CD4-positive, alpha-beta T cell (primary cell): ENCODE results near the gene OLFM2. TPM values are rescaled to one million over a fixed set of nuclear protein-coding genes. Genes with fewer than 3 reads are reported as not detected.

Source experiments
- ATAC-seq: fragments of 200-7000 bp; cut with Tn5 transposase; one replicate; pipeline ENCODE4 v1.10.0; 2022; ENCODE audit warnings: mild to moderate bottlenecking; ENCODE audit not compliant: poor library complexity
- CTCF ChIA-PET: fragments of 350-600 bp; sonication (Branson Sonifier 250); formaldehyde crosslinking; loops from one replicate; lab custom pipeline; 2021; ENCODE audit warnings: antibody characterized with exemption, inconsistent platforms; lab: Charles Lee
- POLR2A ChIA-PET: fragments of 350-600 bp; sonication (Branson Sonifier 250); formaldehyde crosslinking; loops from one replicate; lab custom pipeline; 2021; ENCODE audit warnings: antibody characterized with exemption, inconsistent platforms; lab: Charles Lee
- DNase-seq, 14 experiments: peaks; one replicate each; pipeline ENCODE4 v3.0.0-alpha.2; 2013 to 2020; ENCODE audit warnings: mixed read lengths in 2 of 14
- H3K27ac ChIP-seq, 2 donors: one replicate each; pipeline versions ENCODE4 v1.5.1 to v1.7.0; 2013; ENCODE audit warnings: low read length in 2 of 2, low read depth in 1 of 2, mild to moderate bottlenecking in 1 of 2
- H3K27me3 ChIP-seq, 2 experiments: 1 replicate in 1 of 2; 2 replicates in 1 of 2; pipeline versions ENCODE4 v1.6.1 to v1.7.0; 2013; ENCODE audit warnings: low read length in 2 of 2, control low read depth in 1 of 2, mild to moderate bottlenecking in 1 of 2, moderate library complexity in 1 of 2; ENCODE audit not compliant: insufficient read depth in 2 of 2, control insufficient read depth in 1 of 2
- H3K36me3 ChIP-seq: one replicate; pipeline ENCODE4 v1.6.1; 2013; ENCODE audit warnings: low read length, control low read depth; ENCODE audit not compliant: insufficient read depth
- H3K4me1 ChIP-seq: one replicate; pipeline ENCODE4 v1.6.1; 2013; ENCODE audit warnings: low read length, control low read depth; ENCODE audit not compliant: insufficient read depth
- H3K4me3 ChIP-seq: one replicate; pipeline ENCODE4 v1.5.1; 2013; ENCODE audit warnings: mild to moderate bottlenecking, low read length, moderate library complexity
- H3K9me3 ChIP-seq, 2 experiments: 1 replicate in 1 of 2; 2 replicates in 1 of 2; pipeline versions ENCODE4 v1.6.1 to v1.7.0; 2013; ENCODE audit warnings: low read length in 2 of 2, mild to moderate bottlenecking in 2 of 2, control low read depth in 1 of 2, moderate library complexity in 1 of 2; ENCODE audit not compliant: control insufficient read depth in 1 of 2, insufficient read depth in 1 of 2
- H3K27ac Mint-ChIP-seq: one replicate; pipeline ENCODE4 v1.8.0; 2020; ENCODE audit warnings: mixed read lengths
- H3K27me3 Mint-ChIP-seq: one replicate; pipeline ENCODE4 v1.8.0; 2021; ENCODE audit warnings: mixed read lengths
- H3K36me3 Mint-ChIP-seq: one replicate; pipeline ENCODE4 v1.8.0; 2021; ENCODE audit warnings: low read depth, mixed read lengths
- H3K4me1 Mint-ChIP-seq: one replicate; pipeline ENCODE4 v1.8.0; 2021; ENCODE audit warnings: low read depth, mixed read lengths
- H3K4me3 Mint-ChIP-seq: one replicate; pipeline ENCODE4 v1.8.0; 2020; ENCODE audit warnings: mild to moderate bottlenecking, mixed read lengths
- H3K9me3 Mint-ChIP-seq: one replicate; pipeline ENCODE4 v1.8.0; 2020; ENCODE audit warnings: mixed read lengths
- intact Hi-C, 2 experiments: fragments of 100-400 bp; cut with DNase I in 1 of 2; cut with micrococcal nuclease in 1 of 2; formaldehyde crosslinking; loops; one replicate each; pipeline versions ENCODE4 v1.15.1 to v1.9.0; 2023 to 2025; cut with DNase I, micrococcal nuclease
- total RNA-seq, 174 experiments: library from RNA in 2 of 174; stranded (reverse) in 2 of 174; gene quantifications; one replicate each; pipeline ENCODE4 v1.2.3 and lab custom pipeline; 2021 to 2026
- TF ChIP-seq, protein P1 (sequence below): fragments of 200-600 bp; IDR thresholded peaks from one replicate; pipeline ENCODE4 v1.8.0; 2022; ENCODE audit warnings: antibody characterized with exemption, mild to moderate bottlenecking

Gene OLFM2
- total RNA-seq, 2 experiments from 2014 or later: 4.1 to 4.8 TPM

GRCh38 chr19:9917321-9917720, 19.0 kb downstream of the OLFM2 start:
- H3K9me3 ChIP-seq: peaks cover 0 to 9% of the 10 kb centered on the region in 2 experiments
- DNase-seq (peak in 1 of 14 experiments; percentile 32), ATAC-seq (no peak)
- H3K4me1 ChIP-seq: peaks cover 17% of the 10 kb centered on the region
- TF ChIP-seq, protein P1, sequence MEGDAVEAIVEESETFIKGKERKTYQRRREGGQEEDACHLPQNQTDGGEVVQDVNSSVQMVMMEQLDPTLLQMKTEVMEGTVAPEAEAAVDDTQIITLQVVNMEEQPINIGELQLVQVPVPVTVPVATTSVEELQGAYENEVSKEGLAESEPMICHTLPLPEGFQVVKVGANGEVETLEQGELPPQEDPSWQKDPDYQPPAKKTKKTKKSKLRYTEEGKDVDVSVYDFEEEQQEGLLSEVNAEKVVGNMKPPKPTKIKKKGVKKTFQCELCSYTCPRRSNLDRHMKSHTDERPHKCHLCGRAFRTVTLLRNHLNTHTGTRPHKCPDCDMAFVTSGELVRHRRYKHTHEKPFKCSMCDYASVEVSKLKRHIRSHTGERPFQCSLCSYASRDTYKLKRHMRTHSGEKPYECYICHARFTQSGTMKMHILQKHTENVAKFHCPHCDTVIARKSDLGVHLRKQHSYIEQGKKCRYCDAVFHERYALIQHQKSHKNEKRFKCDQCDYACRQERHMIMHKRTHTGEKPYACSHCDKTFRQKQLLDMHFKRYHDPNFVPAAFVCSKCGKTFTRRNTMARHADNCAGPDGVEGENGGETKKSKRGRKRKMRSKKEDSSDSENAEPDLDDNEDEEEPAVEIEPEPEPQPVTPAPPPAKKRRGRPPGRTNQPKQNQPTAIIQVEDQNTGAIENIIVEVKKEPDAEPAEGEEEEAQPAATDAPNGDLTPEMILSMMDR: no peak
- ChIA-PET POLR2A (no interaction called here), CTCF (no interaction called here)
- intact Hi-C loops: loop anchor here in 1 of 2 experiments (10.0 kb wide), 1 partner anchor 713 kb away; no protein-coding TSS in a partner anchor
- peaks cover 8 to 21% of the 10 kb centered on the region in 2 experiments for H3K27me3 ChIP-seq
- Mint-ChIP-seq H3K36me3 (no peaks in the 10 kb centered on the region), H3K4me3 (no peak overlapping the region), H3K9me3 (no peaks in the 10 kb centered on the region), H3K4me1 (peaks cover 7% of the 10 kb centered on the region), H3K27ac (no peak overlapping the region), H3K27me3 (peaks cover 40% of the 10 kb centered on the region)
- H3K4me3 ChIP-seq: no peak overlapping the region
- H3K36me3 ChIP-seq: no peaks in the 10 kb centered on the region
- H3K27ac ChIP-seq: no peak overlapping the region

GRCh38 chr19:9916719-9917118, 19.6 kb downstream of the OLFM2 start:
- peaks cover 13 to 26% of the 10 kb centered on the region in 2 experiments for H3K27me3 ChIP-seq
- Mint-ChIP-seq H3K9me3 (no peaks in the 10 kb centered on the region), H3K36me3 (no peaks in the 10 kb centered on the region), H3K4me1 (peaks cover 7% of the 10 kb centered on the region), H3K4me3 (peak overlapping the region; percentile 42), H3K27ac (no peak overlapping the region), H3K27me3 (peaks cover 36% of the 10 kb centered on the region)
- DNase-seq (no peak), ATAC-seq (no peak)
- POLR2A ChIA-PET: no interaction called here
- no peak overlapping the region for H3K4me3 ChIP-seq
- CTCF ChIA-PET: no interaction called here
- TF ChIP-seq, protein P1: no peak
- no peaks in the 10 kb centered on the region for H3K36me3 ChIP-seq
- peaks cover 0 to 10% of the 10 kb centered on the region in 2 experiments for H3K9me3 ChIP-seq
- no peak overlapping the region for H3K27ac ChIP-seq
- intact Hi-C loops: loop anchor here in 1 of 2 experiments (10.0 kb wide), 1 partner anchor 712 kb away; no protein-coding TSS in a partner anchor
- H3K4me1 ChIP-seq: peaks cover 17% of the 10 kb centered on the region

GRCh38 chr19:9914315-9915207, 21.8 kb downstream of the OLFM2 start:
- peak overlapping the region; percentile 45 for H3K4me3 ChIP-seq
- intact Hi-C loops: loop anchor here (1.0 to 10.0 kb wide), 7 partner anchors 52 to 772 kb away; partner anchors contain the start of genes ZNF317 (in 2 of the 2) and PIN1 (in 1 of the 2)
- H3K36me3 Mint-ChIP-seq: no peaks in the 10 kb centered on the region

More at GRCh38 chr19:9914315-9915207, 21.8 kb downstream of the OLFM2 start:
- no peaks in the 10 kb centered on the region for H3K36me3 ChIP-seq
- CTCF ChIA-PET: no interaction called here
- Mint-ChIP-seq H3K4me3 (peak overlapping the region; percentile 78), H3K4me1 (peaks cover 7% of the 10 kb centered on the region), H3K9me3 (no peaks in the 10 kb centered on the region), H3K27ac (no peak overlapping the region), H3K27me3 (peaks cover 36% of the 10 kb centered on the region)
- H3K4me1 ChIP-seq: peaks cover 17% of the 10 kb centered on the region
- TF ChIP-seq, protein P1: peak; percentile 63
- DNase-seq (peak; percentile 65 to 91 (median 80)), ATAC-seq (peak; percentile 90)
- POLR2A ChIA-PET: no interaction called here
- peaks cover 0 to 10% of the 10 kb centered on the region in 2 experiments for H3K9me3 ChIP-seq
- H3K27ac ChIP-seq: no peak overlapping the region
- peaks cover 16 to 32% of the 10 kb centered on the region in 2 experiments for H3K27me3 ChIP-seq
